NCI-H2196 (cell line): Measurements from ENCODE around the gene KDM4B.
A peak's percentile ranks its signal among the peaks of the same experiment; 100 is the strongest.

ENCODE experiments used
- DNase-seq: peaks from one replicate; lab custom pipeline; 2025; ENCODE audit not compliant: unreplicated experiment; lab: John Stamatoyannopoulos, UW

The KDM4B gene

DNA sequence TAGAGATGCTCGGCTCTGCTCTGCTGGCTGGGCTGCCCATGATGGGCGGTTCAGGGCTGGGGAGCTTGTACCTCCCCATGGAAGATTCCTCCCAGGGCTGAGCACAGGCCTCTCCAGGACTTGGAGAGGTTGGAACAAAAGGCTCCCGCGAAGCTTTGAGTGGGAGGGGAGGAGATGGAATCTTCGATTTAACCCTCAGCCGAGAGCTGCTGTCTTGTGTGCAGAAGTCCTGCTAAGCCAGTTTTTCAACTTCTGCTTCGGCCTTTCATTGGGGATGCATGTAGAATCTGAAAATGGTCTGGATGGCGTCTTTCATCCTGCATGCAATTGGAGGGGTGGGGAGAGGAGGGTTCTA is 163.3 kb downstream of the KDM4B start:
- DNase-seq, result peak; percentile 42

DNA sequence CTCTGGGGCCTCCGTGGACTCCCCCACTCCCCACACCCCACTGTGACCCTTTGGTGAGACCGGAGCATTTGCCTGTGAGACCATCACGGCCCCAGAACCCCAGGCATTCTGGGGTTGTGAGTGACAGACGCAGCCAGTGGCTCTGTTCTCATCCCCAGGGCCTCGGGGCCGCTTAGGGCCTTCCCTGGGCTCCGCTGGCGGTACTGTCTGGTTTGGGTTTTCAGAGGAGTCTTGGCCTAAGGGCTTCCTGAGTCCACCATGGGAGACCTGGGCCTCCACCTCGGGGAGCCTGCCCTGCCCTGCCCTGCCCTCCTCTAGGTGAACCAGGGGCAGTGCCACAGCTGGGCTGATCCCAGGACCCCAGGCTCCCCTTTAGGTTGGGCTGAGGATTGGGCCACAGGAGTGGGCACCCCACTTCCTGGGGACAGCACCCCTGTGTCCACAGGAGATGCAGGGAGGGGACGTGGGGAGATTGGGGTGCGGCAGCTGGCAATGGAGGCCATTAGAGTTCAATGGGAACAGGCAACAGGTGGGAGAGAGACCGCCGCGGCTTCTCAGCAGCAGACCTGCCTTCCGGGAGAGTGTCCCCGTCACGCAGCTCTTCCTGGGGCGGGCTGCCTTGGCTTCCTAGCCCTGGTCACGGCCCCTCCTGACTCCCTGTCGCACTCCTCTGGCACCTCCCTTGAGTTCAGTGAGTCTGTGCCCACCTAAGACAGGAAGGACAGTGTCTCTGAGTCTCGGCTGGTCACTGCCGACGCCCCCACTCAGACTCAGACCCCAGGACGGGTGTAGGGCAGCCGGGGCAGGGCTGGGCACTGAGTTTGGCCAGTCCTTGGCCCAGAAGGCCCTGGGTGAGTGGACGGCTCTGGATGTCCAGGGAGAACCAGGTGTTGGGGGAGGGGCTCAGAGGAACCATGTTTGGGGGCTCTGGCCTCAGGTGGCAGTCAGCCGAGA is 164.1 kb downstream of the KDM4B start:
- no peak for DNase-seq

DNA sequence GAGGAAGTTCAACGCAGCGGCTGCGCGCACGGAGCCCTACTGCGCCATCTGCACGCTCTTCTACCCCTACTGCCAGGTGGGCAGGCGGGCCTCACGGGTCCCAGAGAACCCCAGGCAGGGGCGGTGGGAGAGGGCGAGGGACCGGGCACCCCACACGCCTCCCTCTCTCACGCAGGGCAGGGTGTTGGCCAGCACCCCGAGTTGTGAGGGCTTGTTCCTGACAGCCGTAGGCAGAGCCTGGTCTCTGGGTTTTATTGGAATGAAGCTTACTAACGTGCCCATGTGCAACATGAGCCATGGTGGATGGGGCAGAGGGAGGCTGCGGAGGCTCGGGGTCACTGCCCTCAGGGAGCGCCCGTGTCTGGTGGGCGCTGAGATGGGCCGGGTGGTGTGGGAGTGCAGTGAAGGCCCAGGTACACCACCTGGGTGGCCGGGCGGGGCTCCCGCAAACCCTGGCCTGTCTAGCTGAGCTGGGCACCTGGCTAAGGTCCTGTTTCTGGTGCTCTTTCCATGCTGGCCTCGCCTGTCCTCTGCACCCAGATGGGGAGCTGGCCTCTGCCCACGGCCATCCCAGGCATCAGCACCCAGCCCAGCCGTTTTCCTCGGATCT is 165.2 kb downstream of the KDM4B start:
- DNase-seq, result no peak

DNA sequence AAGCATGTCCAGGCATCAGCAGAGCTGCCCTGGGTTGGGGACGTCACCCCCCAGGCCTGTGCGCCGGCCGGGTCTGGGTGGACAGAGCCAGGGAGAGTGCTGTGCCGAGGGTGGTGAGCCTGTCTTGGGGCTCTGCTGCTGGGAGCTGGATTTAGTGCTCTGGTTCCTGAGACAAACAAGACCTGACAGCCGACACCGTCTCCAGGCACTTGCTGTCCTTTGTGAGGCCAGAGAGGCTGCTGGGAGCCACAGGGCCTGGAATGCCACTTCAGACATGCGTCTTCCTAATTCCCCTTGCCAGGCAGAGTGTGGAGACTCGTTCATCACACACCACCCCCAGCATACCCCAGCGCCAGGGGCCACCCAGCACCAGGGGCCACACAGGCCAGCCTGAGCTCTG is 165.8 kb downstream of the KDM4B start:
- no peak for DNase-seq

DNA sequence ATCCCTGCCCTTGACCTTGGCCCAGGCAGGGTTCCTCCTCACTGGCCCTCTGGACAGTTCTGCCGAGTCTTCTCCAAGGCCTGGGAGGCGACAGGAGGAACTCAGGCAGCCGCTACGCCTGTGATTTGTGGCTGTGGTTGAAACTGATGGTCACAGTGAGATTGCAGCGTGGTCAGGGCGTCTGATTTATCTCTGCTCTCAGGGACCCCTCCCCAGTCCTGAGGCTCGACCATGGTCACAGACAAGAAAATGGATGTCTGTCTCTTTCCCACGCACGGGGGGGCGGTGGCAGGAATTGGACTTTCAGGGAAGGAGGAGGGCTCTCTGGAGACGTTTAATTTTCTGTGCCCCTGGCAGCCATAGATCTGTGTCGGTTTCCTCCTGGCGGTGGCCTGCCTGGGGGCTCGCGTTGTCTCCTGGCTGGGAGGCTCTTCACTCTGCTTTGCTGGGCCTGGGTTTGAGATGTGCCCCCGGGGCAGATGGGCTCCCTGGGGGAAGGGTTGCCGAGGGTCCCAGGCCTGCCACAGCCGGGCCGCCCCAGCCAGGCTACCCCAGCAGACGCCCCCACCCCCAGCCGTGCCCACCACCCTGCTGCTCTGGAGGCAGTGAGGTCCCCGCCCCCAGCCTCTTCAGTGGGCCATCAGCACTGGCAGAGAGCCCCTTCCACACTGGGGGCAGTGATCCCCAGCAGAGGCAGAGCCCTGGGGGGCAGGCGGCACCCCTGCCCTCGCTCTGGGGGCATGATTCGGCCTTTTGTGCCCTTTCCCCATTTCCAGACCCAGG is 167.4 kb downstream of the KDM4B start:
- no peak for DNase-seq

DNA sequence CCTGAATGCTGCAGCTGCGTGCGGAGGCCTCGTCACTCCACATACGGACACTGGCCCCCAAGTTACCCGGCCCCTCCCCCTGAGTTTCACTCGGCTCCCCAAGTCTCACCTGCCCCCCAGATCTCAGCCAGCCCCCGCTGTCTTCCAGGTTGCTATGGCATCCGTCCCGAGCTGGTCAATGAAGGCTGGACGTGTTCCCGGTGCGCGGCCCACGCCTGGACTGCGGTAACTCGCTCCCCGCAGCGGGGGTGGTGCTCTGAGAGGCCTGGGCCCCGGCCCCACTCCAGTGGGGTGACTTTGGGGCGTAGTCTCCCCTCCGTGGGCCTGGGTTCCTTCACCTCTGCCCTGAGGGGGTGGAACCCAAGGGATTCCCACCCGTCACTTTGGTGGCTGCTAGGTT is 168.2 kb downstream of the KDM4B start:
- DNase-seq, result no peak

DNA sequence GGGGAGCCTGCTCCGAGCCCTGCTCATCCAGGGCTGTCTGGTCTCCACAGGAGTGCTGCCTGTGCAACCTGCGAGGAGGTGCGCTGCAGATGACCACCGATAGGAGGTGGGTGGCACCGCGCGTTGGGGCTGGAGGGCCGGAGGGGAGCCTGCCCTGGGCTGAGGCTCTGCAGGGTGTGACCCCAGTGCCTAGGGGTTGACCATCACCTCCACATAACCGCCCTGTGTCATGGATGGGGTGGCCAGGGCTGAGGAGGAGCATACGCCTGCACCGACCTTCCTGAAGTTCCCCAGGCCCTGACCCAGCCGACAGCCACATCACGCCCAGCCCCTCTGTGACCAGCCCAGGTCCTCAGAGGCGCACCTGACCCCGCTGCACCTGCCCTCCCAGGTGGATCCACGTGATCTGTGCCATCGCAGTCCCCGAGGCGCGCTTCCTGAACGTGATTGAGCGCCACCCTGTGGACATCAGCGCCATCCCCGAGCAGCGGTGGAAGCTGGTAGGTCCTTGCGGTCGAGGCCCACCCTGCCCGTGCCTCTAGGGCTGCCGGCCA is 168.7 kb downstream of the KDM4B start:
- DNase-seq, result no peak

DNA sequence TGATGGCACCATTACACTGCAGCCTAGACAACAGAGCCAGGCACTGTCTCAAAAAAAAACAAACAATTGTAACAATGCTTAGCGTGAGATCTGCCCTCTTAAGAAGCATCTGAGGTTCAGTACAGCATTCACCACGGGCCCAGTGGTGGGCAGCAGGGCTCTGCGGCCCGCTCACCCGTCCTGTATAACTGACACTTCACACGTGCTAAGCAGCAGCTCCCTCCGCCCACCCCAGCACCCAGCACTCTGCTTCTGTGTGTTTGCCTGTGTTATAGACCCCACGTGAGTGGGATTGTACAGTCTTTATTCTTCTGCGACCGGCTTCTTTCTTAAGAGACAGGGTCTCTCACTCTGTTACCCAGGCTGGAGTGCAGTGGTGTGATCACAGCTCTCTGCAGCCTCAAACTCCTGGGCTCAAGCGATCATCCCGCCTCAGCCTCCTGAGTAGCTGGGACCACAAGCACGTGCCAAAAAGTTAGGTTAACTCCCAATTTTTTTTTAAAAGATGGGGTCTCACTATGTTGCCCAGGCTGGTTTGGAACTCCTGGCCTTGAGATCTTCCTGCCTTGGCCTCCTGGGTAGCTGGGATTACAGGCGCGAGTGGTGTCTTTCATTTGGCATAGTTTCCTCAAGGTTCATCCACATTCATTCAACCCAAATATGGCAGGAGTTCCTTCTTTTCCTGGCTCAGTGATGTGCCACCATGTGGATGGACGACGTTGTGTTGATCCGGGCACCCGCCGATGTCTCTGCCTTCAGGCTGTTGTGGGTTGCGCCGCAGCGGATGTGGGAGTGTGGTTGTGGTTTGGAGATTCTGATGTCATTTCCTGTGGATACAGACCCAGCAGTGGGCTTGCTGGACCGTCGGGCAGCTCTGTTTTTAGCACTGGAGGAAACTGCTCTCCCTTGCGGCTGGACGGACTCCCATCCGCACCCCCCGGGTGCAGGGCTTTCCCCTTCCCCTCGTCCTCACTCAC is 170.0 kb downstream of the KDM4B start:
- DNase-seq, result no peak

DNA sequence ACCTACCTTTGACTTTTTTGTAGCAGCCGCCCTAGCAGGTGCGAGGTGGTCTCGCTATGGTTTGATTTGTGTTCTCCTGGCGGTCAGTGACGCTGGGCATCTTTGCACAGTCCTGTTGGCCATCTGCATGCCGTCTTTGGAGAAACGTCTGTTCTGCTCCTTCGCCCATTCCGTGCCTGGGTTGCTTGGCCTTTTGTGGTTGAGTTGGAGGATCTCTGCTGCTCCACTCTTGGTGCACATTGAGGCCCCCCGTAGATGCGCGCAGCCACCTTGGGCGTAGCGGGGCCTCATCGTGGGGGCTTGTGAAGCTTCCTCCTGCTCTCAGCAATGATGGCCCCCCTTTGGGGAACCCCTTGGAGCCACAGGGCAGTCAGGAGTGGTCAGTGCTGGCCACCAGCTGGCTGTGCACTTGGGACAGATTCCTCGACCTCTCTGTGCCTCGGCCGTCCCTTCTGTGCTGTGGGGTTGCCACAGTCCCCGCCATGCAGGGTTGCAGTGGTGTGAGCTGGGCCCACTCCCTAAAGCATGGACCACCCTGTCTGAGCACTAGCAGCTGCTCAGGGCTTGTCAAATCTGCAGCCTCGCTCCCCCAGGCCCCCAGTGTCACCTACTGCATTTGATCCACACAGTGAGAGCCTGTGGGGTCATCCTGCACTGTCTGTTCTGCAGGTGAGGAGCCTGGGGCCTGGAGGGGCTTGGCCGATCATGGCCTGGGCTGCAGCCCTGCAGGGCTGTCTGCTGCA is 170.8 kb downstream of the KDM4B start:
- DNase-seq, result no peak

DNA sequence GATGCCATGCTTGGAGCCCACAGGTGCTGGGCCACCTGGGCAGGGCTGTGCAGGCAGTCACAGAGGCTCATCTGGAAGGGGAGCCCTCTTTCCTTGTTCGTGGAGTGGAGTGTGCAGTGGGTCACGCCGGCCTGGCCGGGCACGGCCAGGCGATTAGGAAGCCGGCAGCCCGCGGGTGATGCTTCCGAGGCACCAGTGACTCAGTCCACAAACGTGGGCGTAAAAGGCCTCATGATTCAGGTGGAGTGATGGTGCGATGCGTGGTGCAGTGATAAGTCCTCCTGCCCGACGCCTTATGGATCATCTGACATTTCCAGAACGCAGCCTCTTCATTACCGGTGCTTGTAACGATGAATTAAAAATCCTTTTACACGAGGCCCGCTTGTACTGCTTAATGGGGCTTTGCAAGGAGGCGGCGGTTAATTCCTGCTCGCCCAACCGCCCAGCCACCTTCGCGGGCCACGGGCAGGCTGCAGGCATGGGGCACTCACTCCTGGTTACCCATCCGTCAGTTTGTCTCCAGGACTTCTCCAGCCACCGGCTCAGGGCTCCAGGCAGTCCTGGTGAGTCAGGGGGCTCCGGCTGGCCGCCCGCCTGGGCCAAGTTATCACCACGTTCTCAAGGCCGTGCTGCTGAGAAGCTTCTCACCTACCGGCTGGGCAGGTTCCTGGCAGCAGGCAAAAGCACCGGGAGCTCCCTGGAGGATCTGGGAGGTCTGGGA is 172.4 kb downstream of the KDM4B start:
- no peak for DNase-seq

DNA sequence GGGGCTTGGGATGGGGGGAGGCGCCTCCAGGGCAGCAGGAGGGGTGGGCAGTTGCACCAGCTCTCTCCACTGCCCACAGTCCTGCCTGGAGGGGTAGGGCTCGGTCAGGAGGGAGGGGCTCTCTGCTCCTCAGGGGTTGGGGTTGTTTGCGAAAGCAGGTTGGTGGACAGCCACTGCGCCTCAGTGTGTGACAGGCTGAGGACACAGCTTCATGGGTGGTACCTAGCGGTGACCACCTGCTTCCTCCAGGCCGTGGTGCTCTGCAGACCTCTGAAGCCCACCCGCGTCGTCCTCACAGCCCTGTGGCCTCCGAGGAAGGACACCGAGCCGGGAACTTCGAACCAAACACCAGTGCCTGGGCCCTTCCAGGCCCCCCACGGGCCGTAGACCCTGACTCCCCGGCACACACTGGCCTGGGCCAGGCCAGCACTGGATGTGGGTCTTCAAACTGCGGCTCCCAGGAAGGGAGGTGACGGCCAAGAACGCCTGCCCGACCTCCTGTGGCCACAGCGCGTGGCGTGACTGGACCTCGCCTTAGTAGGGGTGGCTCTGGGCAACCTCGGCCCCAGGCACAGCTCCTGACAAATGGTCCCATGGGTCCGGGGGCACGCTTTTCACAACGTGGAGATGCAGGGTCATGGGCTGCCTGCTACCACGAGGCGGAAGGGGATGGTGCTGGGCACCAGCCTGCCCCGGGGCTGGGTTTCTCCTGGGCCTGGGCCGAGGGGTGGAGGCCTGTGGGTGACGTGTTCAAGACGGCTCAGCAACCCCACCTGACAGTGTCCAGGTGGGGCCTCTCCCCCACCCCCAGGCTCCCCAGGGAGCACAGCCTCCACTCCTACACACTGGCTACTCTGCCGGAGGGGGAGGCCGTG is 173.2 kb downstream of the KDM4B start:
- DNase-seq, result no peak

DNA sequence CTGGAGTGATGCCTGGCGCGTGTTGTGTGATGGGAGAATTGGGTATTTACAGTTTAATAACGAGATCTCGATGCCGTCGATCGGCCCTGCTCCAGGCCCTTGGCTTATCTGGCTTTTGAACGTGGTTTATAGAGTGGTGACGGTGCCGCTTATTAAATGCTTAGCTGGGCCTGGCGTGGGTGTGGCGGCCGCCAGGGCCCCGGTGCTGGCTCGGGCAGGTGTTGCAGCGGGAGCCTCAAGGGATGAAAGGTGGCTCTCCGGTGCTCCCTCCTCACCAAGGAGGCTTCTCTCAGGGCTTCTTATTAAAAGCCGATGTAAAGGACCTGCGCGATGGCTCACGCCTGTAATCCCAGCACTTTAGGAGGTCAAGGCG is 173.8 kb downstream of the KDM4B start:
- DNase-seq, result no peak

DNA sequence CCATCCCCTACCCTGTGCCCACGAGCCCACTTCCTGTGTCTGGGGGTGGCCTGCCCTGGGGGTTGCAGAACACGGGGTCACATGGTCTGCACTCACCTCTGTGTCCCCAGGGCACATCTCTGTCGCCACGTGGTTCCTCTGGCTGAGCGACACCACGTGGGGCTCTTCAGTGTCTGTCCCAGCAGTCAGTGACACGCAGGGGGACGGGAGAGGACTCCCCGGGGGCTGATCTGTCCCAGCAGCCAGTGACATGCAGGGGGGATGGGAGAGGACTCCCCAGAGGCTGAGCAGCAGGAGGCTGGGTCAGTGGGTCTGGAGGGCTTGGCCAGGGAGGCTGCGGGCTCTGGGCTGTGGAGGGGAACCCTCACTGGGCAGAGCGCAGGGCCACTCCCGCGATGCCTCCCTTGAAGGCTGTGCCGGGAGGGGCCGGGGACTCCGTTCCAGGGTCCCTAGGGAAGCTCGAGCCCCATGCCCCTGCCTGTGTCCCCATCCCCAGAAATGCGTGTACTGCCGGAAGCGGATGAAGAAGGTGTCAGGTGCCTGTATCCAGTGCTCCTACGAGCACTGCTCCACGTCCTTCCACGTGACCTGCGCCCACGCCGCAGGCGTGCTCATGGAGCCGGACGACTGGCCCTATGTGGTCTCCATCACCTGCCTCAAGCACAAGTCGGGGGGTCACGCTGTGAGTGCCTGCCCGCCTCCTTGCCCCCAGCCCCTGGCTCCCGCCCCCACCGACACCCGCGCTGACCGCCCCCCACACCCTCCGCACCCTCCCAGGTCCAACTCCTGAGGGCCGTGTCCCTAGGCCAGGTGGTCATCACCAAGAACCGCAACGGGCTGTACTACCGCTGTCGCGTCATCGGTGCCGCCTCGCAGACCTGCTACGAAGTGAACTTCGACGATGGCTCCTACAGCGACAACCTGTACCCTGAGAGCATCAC is 174.8 kb downstream of the KDM4B start:
- DNase-seq, result no peak

DNA sequence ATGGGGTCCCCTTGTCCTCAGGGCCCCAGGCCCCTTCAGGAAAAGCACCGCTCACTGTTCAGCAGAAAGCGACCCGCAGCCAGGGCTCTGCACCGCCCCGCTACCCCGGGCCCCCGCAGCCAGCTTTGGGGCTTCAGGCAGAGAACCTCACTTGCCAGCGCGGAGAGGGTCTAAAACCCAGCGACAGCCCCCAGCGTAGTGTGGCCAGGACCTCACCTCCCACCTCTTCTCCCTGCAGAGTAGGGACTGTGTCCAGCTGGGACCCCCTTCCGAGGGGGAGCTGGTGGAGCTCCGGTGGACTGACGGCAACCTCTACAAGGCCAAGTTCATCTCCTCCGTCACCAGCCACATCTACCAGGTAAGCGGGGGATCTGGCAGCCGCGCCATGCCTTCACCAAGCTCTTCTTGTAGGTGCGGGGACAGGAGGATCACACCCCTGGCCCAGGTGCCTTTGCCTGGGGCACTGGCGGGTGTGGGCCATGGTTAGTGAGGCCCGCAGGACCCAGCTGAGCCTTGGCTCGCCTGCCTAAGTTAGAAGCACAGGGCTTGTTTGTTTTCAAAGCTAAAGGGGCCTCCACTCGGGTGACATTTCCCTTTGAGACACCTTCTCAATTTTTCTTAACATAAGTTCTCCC is 175.7 kb downstream of the KDM4B start:
- no peak for DNase-seq

DNA sequence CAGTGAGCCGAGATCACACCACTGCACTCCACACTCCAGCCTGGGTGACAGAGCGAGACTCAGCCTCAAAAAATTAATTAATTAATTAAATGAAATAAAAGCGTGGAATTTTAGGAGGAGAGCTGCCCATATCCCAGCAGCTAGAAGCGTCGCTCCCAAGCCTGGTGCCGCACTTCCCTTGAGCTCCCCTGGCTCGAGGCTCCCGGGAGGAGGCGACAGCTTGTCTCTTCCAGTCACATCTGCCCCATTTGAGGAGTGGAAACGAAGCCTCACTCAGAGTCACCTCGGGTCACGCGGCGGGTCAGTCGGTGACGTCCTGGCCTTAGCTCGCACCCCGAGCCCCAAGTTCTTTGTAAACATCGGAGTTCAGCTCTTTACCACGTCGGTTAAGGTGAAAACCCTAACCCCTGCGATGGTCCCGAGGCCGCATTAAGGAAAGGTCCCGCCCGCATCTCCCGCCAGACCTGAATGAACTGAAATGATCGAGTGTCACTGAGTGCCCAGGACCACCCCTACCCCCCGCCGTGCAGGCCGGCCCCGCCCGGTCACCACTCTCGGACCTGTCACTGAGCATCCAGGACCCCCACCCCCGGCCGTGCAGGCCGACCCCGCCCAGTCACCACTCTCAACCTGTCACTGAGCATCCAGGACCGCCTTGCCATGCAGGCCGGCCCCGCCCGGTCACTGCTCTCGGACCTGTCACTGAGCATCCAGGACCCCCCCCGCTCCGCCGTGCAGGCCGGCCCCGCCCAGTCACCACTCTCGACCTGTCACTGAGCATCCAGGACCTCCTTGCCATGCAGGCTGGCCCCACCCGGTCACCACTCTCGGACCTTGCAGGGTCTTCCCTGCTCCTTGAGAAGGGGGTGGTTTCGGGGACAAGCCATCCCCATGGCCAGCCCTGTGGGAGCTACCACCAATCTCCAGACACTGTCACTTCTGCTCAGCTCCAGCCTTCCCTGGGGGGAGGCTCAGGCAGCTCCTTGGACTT is 176.9 kb downstream of the KDM4B start:
- no peak for DNase-seq
